HepG2 (cell line): ENCODE data around the gene ANKRD2. TPM values are rescaled to one million over a fixed set of nuclear protein-coding genes. Genes with fewer than 3 reads are reported as not detected.
A peak's percentile ranks its signal among the peaks of the same experiment; 100 is the strongest.

Experiments
- AGO1 ChIP-seq: fragments of 200-400 bp; formaldehyde crosslinking; IDR thresholded peaks from 2 replicates; pipeline ENCODE4 v1.6.1; 2017; ENCODE audit warnings: mild to moderate bottlenecking, low read depth, low read length, moderate library complexity; ENCODE audit not compliant: poor library complexity, severe bottlenecking
- ATF6 ChIP-seq: sonication (generic); formaldehyde crosslinking; conservative IDR thresholded peaks from 2 replicates; pipeline ENCODE4 v1.4.0; 2020; ENCODE audit warnings: missing genetic modification reagents
- CC2D1A ChIP-seq: sonication (generic); formaldehyde crosslinking; IDR thresholded peaks from 2 replicates; pipeline ENCODE4 v1.8.1; 2023; ENCODE audit warnings: mild to moderate bottlenecking, missing genetic modification reagents
- JUND ChIP-seq: sonication (generic); formaldehyde crosslinking; IDR thresholded peaks from 2 replicates; pipeline ENCODE4 v1.8.0; 2022; ENCODE audit warnings: mild to moderate bottlenecking, missing genetic modification reagents
- MAX ChIP-seq: IDR thresholded peaks from 2 replicates; pipeline ENCODE4 v1.6.1; 2012; ENCODE audit warnings: inconsistent platforms
- NKX3-1 ChIP-seq: sonication (generic); formaldehyde crosslinking; IDR thresholded peaks from 2 replicates; pipeline ENCODE4 v1.5.0; 2020; ENCODE audit warnings: missing genetic modification reagents
- PCBP1 ChIP-seq: fragments of 200-400 bp; formaldehyde crosslinking; IDR thresholded peaks from 2 replicates; pipeline ENCODE4 v1.6.1; 2017; ENCODE audit warnings: mild to moderate bottlenecking, low read depth, low read length, borderline replicate concordance
- RAD21 ChIP-seq: fragments of 450-650 bp; formaldehyde crosslinking; IDR thresholded peaks from 2 replicates; pipeline ENCODE4 v1.5.0; 2020; ENCODE audit warnings: mild to moderate bottlenecking
- SMAD9 ChIP-seq: sonication (generic); formaldehyde crosslinking; IDR thresholded peaks from 2 replicates; pipeline ENCODE4 v1.5.1; 2020; ENCODE audit warnings: mild to moderate bottlenecking, missing genetic modification reagents
- SNAPC2 ChIP-seq: sonication (generic); formaldehyde crosslinking; IDR thresholded peaks from 2 replicates; pipeline ENCODE4 v1.8.1; 2022; ENCODE audit warnings: mild to moderate bottlenecking, missing genetic modification reagents
- THRA ChIP-seq: sonication (generic); formaldehyde crosslinking; IDR thresholded peaks from 2 replicates; pipeline ENCODE4 v1.4.0; 2020; ENCODE audit warnings: missing genetic modification reagents, borderline replicate concordance
- USF2 ChIP-seq, 2 experiments: sonication (generic) in 1 of 2; formaldehyde crosslinking in 1 of 2; IDR thresholded peaks; 2 replicates each; pipeline versions ENCODE4 v1.5.1 to v1.6.1; 2011 to 2020; ENCODE audit warnings: borderline replicate concordance in 1 of 2, low read depth in 1 of 2, low read length in 1 of 2, mild to moderate bottlenecking in 1 of 2, missing genetic modification reagents in 1 of 2, moderate library complexity in 1 of 2
- ZBTB3 ChIP-seq: sonication (generic); formaldehyde crosslinking; IDR thresholded peaks from 2 replicates; pipeline ENCODE4 v1.4.0; 2020; ENCODE audit warnings: low read depth, mild to moderate bottlenecking, moderate library complexity, missing genetic modification reagents, borderline replicate concordance
- ZBTB7A ChIP-seq: sonication (generic); formaldehyde crosslinking; IDR thresholded peaks from 2 replicates; pipeline ENCODE4 v1.8.0; 2022; ENCODE audit warnings: mild to moderate bottlenecking, missing genetic modification reagents
- ZKSCAN8 ChIP-seq: IDR thresholded peaks from 2 replicates; pipeline ENCODE4 v1.6.1; 2016; ENCODE audit warnings: borderline replicate concordance, missing genetic modification reagents, missing compliant biosample characterization
- ZNF276 ChIP-seq: sonication (generic); formaldehyde crosslinking; IDR thresholded peaks from 2 replicates; pipeline ENCODE4 v1.4.0; 2020; ENCODE audit warnings: mild to moderate bottlenecking, low read depth, missing genetic modification reagents
- ZNF354B ChIP-seq: sonication (generic); formaldehyde crosslinking; IDR thresholded peaks from 2 replicates; pipeline ENCODE4 v1.8.0; 2022; ENCODE audit warnings: mild to moderate bottlenecking, missing genetic modification reagents
- ZNF567 ChIP-seq: sonication (generic); formaldehyde crosslinking; IDR thresholded peaks from 2 replicates; pipeline ENCODE4 v1.8.1; 2023; ENCODE audit warnings: mild to moderate bottlenecking, missing genetic modification reagents, borderline replicate concordance
- polyA plus RNA-seq, 8 experiments: library from polyadenylated mRNA; depleted of rRNA in 3 of 8; stranded (reverse) in 7 of 8; unstranded in 1 of 8; fragments of >200 nt; fragmentation: Illumina TruSeq in 4 of 8; extraction: Trizol in 4 of 8; gene quantifications; 2 replicates each; pipeline versions ENCODE4 v1.2.1 to v1.2.3, GENCODE V29; 2011 to 2016; ENCODE audit warnings: low read depth in 4 of 8, missing spikeins in 1 of 8, mixed read lengths in 1 of 8; ENCODE audit not compliant: insufficient read depth in 1 of 8
- total RNA-seq, 5 experiments: library from RNA; depleted of rRNA; stranded (reverse); fragments of >200 nt; fragmentation: Illumina TruSeq; extraction: Trizol; gene quantifications; 2 replicates each; pipeline ENCODE4 v1.2.3, GENCODE V29; 2016; ENCODE audit warnings: low read depth in 1 of 5
- TF ChIP-seq, protein P1 (sequence below): sonication (generic); formaldehyde crosslinking; IDR thresholded peaks from 2 replicates; pipeline ENCODE4 v1.9.0; 2022; ENCODE audit warnings: low read depth, missing genetic modification reagents

Gene ANKRD2
- total and polyA plus RNA-seq, 2 of the 13 experiments (the other 11 are each of a cell fraction or from before 2014, with no cell fraction given) = not detected

GRCh38 chr10:97584798-97585438 is 12.3 kb downstream of the ANKRD2 start (continued):
- TF ChIP-seq RAD21 (CRISPR knock-in tag) (no peak), ZBTB3 (no peak), ZNF276 (CRISPR knock-in tag) (no peak), CC2D1A (CRISPR knock-in tag) (no peak), AGO1 (no peak), USF2 (IDR thresholded peaks at IDR 0.05; ENCODE audit: low read depth, low read length) (peak; percentile 79), USF2 (CRISPR knock-in tag; IDR thresholded peaks at IDR 0.05; ENCODE audit: borderline replicate concordance) (peak; percentile 85; the same call in 1 of the 2 replicates), ZBTB7A (CRISPR knock-in tag) (no peak), SNAPC2 (0 out of 2 replicates have a peak, but pooled peaks have one; percentile 63), ZNF354B (CRISPR knock-in tag) (0 out of 2 replicates have a peak, but pooled peaks have one; percentile 36), ATF6 (CRISPR knock-in tag) (no peak), JUND (CRISPR knock-in tag) (0 out of 2 replicates have a peak, but pooled peaks have one; percentile 10), THRA (CRISPR knock-in tag) (0 out of 2 replicates have a peak, but pooled peaks have one; percentile 28), PCBP1 (no peak), ZKSCAN8 (CRISPR knock-in tag) (no peak), SMAD9 (CRISPR knock-in tag) (no peak), ZNF567 (no peak), MAX (peak; percentile 96), NKX3-1 (CRISPR knock-in tag) (0 out of 2 replicates have a peak, but pooled peaks have one; percentile 60)
- TF ChIP-seq, protein P1, sequence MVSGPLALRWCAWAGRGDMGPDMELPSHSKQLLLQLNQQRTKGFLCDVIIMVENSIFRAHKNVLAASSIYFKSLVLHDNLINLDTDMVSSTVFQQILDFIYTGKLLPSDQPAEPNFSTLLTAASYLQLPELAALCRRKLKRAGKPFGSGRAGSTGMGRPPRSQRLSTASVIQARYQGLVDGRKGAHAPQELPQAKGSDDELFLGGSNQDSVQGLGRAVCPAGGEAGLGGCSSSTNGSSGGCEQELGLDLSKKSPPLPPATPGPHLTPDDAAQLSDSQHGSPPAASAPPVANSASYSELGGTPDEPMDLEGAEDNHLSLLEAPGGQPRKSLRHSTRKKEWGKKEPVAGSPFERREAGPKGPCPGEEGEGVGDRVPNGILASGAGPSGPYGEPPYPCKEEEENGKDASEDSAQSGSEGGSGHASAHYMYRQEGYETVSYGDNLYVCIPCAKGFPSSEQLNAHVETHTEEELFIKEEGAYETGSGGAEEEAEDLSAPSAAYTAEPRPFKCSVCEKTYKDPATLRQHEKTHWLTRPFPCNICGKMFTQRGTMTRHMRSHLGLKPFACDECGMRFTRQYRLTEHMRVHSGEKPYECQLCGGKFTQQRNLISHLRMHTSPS (CRISPR knock-in tag) = no peak
